ENCODE measurements around the gene LIN7C. TPM values are rescaled to one million over a fixed set of nuclear protein-coding genes. Genes with fewer than 3 reads are reported as not detected.
A peak's percentile ranks its signal among the peaks of the same experiment; 100 is the strongest.
"Not testable (repeated sequence)": the region's sequence is repeated elsewhere in the genome, so short reads cannot be mapped to it uniquely, and the experiment has no call there.

The LIN7C gene
- total and polyA plus RNA-seq, 2 donors: 12.4 to 14.2 TPM

DNA sequence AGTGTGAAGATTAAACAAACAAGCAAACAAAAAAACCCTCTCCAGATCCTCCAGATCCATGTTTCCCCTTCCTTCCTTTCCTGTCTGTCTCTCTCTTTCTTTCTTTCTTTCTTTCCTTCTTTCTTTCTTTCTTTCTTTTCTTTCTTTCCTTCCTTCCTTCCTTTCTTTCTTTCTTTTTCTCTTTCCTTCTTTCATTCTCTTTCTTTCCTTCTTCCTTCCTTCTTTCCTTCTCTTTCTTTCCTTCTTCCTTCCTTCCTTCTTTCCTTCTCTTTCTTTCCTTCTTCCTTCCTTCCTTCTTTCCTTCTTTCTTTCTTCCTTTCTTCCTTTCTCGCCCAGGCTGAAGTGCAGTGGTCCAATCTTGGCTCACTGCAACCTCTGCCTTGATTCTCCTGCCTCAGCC, 10.9 kb upstream of the LIN7C start:
- H3K4me3 ChIP-seq (ENCODE audit: low read length in 2 of 2); DNase-seq (ENCODE audit: low read depth in 6 of 9, low spot score in 9 of 9); H3K9me3 ChIP-seq (ENCODE audit: control insufficient read depth in 2 of 2, insufficient read depth in 1 of 2, low read length in 1 of 2); H3K27me3 ChIP-seq (ENCODE audit: control insufficient read depth in 2 of 2, insufficient read depth in 1 of 2, low read length in 1 of 2); H3K36me3 ChIP-seq (ENCODE audit: control insufficient read depth in 2 of 2, insufficient read depth in 2 of 2, low read length in 1 of 2); H3K27ac ChIP-seq (ENCODE audit: low read depth in 1 of 2, low read length in 1 of 2); H3K4me1 ChIP-seq (ENCODE audit: control insufficient read depth in 2 of 2, insufficient read depth in 2 of 2, low read length in 2 of 2): not testable (repeated sequence)
- WGBS: 100% methylated on average over 1 of the region's 1 CpG

DNA sequence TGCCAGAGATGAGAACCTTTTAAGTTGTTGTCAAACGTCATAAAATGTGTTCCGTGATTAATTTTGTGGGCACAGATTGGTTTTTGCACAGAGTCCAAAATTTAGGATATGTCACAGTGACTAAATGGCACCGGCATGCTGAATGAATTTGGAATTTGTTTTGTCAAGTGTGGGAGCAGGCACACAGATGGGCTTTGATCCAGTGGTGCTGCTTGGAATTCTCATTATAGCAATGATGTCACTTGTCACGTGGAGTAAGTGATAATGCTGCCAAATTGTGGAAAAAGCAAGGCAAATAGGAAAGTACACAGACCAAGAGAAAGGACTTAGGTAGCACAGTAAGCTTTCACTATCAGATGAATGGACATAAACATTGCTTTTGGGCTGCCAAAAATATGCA, 8.0 kb upstream of the LIN7C start:
- 95% methylated on average over 4 of the region's 4 CpGs for whole genome bisulfite sequencing
- H3K36me3 ChIP-seq (ENCODE audit: control insufficient read depth in 2 of 2, insufficient read depth in 2 of 2, low read length in 1 of 2): no peaks in the 10 kb centered on the region
- no peaks in the 10 kb centered on the region for H3K9me3 ChIP-seq (ENCODE audit: control insufficient read depth in 2 of 2, insufficient read depth in 1 of 2, low read length in 1 of 2)
- H3K4me1 ChIP-seq (ENCODE audit: control insufficient read depth in 2 of 2, insufficient read depth in 2 of 2, low read length in 2 of 2): no peaks in the 10 kb centered on the region
- no peak overlapping the region for H3K27ac ChIP-seq (ENCODE audit: low read depth in 1 of 2, low read length in 1 of 2)
- DNase-seq (ENCODE audit: low read depth in 6 of 9, low spot score in 9 of 9): no peak
- H3K4me3 ChIP-seq (ENCODE audit: low read length in 2 of 2): no peak overlapping the region
- no peaks in the 10 kb centered on the region for H3K27me3 ChIP-seq (ENCODE audit: control insufficient read depth in 2 of 2, insufficient read depth in 1 of 2, low read length in 1 of 2)

DNA sequence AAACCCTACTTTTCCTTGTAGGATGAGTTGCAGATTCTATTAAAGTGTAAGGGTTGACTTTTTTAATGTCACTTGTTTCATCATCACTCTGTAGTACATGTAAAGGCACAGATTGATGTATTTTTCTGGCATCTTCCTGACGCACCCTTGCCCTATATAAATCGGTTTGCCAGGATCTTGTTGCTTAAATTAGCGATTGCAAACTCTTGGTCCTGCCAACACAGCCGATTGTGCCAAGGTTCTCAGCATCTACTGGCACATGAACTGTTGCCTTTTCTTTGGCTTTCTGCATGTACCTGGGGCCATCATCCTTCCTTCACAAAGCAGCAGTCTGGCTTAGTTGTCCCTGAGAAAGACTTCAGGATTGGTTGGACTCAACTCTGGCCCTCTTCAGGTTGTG, 7.5 kb upstream of the LIN7C start:
- Histone ChIP-seq H3K4me1 (ENCODE audit: control insufficient read depth in 2 of 2, insufficient read depth in 2 of 2, low read length in 2 of 2) (no peaks in the 10 kb centered on the region), H3K9me3 (ENCODE audit: control insufficient read depth in 2 of 2, insufficient read depth in 1 of 2, low read length in 1 of 2) (no peaks in the 10 kb centered on the region), H3K27ac (ENCODE audit: low read depth in 1 of 2, low read length in 1 of 2) (no peak overlapping the region), H3K27me3 (ENCODE audit: control insufficient read depth in 2 of 2, insufficient read depth in 1 of 2, low read length in 1 of 2) (no peaks in the 10 kb centered on the region), H3K36me3 (ENCODE audit: control insufficient read depth in 2 of 2, insufficient read depth in 2 of 2, low read length in 1 of 2) (no peaks in the 10 kb centered on the region), H3K4me3 (ENCODE audit: low read length in 2 of 2) (no peak overlapping the region)
- DNase-seq (ENCODE audit: low read depth in 6 of 9, low spot score in 9 of 9): no peak
- WGBS: 98% methylated on average over 4 of the region's 4 CpGs

DNA sequence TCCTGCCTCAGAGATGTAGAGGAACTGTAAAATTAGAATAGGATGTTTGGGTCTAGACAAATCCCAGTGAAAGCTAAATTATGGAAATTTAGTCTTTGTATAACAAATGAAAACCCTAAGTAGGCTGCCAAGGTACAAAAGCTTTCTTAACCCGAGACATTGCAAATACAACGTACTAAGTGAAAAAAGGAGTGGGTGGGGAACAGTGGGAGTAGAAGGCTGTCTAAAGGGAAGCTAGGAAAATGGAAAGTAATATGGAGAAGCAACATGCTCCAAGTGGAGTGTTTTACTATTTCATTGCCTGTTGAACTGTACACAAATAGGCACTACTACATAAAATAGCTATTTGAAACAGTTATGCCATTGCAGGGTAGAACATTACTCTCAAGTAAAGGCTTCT, 6.8 kb upstream of the LIN7C start:
- H3K4me3 ChIP-seq (ENCODE audit: low read length in 2 of 2): no peak overlapping the region
- no peaks in the 10 kb centered on the region for H3K27me3 ChIP-seq (ENCODE audit: control insufficient read depth in 2 of 2, insufficient read depth in 1 of 2, low read length in 1 of 2)
- DNase-seq (ENCODE audit: low read depth in 6 of 9, low spot score in 9 of 9): no peak
- 93% methylated on average over 2 of the region's 2 CpGs for WGBS
- H3K36me3 ChIP-seq (ENCODE audit: control insufficient read depth in 2 of 2, insufficient read depth in 2 of 2, low read length in 1 of 2): no peaks in the 10 kb centered on the region
- no peaks in the 10 kb centered on the region for H3K4me1 ChIP-seq (ENCODE audit: control insufficient read depth in 2 of 2, insufficient read depth in 2 of 2, low read length in 2 of 2)
- H3K9me3 ChIP-seq (ENCODE audit: control insufficient read depth in 2 of 2, insufficient read depth in 1 of 2, low read length in 1 of 2): no peaks in the 10 kb centered on the region
- no peak overlapping the region for H3K27ac ChIP-seq (ENCODE audit: low read depth in 1 of 2, low read length in 1 of 2)

DNA sequence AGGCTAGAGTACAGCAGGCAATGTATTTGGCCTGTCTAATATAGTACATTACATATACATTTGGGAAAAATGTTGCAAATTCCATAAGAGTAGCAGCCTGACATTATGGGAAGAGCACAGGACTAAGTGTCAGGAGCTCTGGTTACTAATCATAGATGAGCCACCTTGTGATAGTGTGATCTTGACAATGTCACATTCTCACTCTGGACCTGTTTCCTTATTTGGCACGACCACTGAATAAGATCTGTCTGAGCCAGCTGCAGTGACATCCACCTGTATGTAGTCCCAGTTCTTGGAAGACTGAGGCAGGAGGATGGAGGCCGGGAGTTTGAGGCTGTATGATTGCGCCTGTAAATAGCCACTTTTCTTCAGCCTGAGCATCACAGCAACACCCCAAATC, 5.7 kb upstream of the LIN7C start:
- Histone ChIP-seq H3K27ac (ENCODE audit: low read depth in 1 of 2, low read length in 1 of 2) (no peak overlapping the region), H3K4me3 (ENCODE audit: low read length in 2 of 2) (no peak overlapping the region), H3K9me3 (ENCODE audit: control insufficient read depth in 2 of 2, insufficient read depth in 1 of 2, low read length in 1 of 2) (no peaks in the 10 kb centered on the region), H3K36me3 (ENCODE audit: control insufficient read depth in 2 of 2, insufficient read depth in 2 of 2, low read length in 1 of 2) (no peaks in the 10 kb centered on the region), H3K4me1 (ENCODE audit: control insufficient read depth in 2 of 2, insufficient read depth in 2 of 2, low read length in 2 of 2) (peaks cover 0 to 3% of the 10 kb centered on the region in 2 donors), H3K27me3 (ENCODE audit: control insufficient read depth in 2 of 2, insufficient read depth in 1 of 2, low read length in 1 of 2) (no peaks in the 10 kb centered on the region)
- 98% methylated on average over 3 of the region's 3 CpGs for WGBS
- DNase-seq (ENCODE audit: low read depth in 6 of 9, low spot score in 9 of 9): no peak

DNA sequence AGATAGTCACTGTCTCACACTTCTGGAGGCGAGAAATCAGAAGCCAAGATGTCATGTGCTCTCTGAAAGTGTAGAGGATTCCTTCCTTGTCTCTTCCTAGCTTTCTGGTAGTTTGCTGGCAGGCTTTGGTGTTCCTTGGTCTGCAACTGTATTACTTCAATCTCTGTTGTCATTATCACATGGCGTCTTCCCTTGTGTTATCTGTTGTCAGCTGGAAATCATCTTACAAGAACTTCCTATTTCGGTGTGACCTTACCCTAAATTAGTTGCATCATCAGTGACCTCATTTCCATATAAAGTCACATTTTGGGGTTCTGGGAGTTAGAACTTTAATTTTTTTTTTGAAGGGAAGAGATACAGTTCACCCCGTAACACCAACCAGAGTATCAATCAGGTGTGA, 3.3 kb upstream of the LIN7C start:
- H3K9me3 ChIP-seq (ENCODE audit: control insufficient read depth in 2 of 2, insufficient read depth in 1 of 2, low read length in 1 of 2): no peaks in the 10 kb centered on the region
- no peak overlapping the region for H3K27ac ChIP-seq (ENCODE audit: low read depth in 1 of 2, low read length in 1 of 2)
- DNase-seq (ENCODE audit: low read depth in 6 of 9, low spot score in 9 of 9): no peak
- no peak overlapping the region for H3K4me3 ChIP-seq (ENCODE audit: low read length in 2 of 2)
- peaks cover 9% of the 10 kb centered on the region in 2 donors for H3K4me1 ChIP-seq (ENCODE audit: control insufficient read depth in 2 of 2, insufficient read depth in 2 of 2, low read length in 2 of 2)
- 97% methylated on average over 4 of the region's 4 CpGs for WGBS
- no peaks in the 10 kb centered on the region for H3K36me3 ChIP-seq (ENCODE audit: control insufficient read depth in 2 of 2, insufficient read depth in 2 of 2, low read length in 1 of 2)
- H3K27me3 ChIP-seq (ENCODE audit: control insufficient read depth in 2 of 2, insufficient read depth in 1 of 2, low read length in 1 of 2): no peaks in the 10 kb centered on the region

DNA sequence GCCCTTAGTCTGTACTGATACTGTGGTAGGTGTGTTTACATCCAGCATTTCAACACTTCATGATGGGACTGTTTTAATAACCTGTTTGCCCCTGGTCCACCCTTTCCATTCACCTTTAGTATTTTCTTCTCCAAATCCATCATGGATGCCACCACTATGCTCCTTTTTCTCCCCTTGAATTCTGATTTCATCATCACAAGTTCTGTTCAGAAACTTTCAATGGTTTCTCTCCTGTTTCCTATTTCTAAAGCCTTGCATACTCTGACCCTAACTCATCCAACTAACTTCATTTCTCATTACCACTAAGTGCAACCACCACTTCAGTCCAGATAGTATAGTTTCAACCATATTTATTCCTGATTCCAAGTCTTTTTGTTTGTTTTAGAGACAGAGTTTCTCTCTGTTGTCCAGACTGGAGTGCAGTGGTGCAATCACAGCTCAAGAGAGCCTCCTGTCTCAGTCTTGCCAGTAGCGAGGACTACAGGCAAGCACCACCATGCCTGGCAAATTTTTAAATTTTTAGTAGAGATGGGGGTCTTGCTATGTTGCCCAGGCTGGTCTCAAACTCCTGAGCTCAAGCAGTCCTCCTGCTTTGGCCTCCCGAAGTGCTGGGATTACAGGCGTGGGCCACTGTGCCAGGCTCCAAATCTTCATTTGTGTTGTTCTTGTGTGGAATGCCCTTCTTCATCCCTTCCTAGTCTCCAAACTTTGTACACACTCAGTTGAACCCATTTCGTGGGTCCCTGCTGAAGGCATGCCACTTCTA, 1.2 kb upstream of the LIN7C start:
- Histone ChIP-seq H3K9me3 (ENCODE audit: control insufficient read depth in 2 of 2, insufficient read depth in 1 of 2, low read length in 1 of 2) (no peaks in the 10 kb centered on the region), H3K27ac (ENCODE audit: low read depth in 1 of 2, low read length in 1 of 2) (no peak overlapping the region), H3K27me3 (ENCODE audit: control insufficient read depth in 2 of 2, insufficient read depth in 1 of 2, low read length in 1 of 2) (no peaks in the 10 kb centered on the region), H3K4me1 (ENCODE audit: control insufficient read depth in 2 of 2, insufficient read depth in 2 of 2, low read length in 2 of 2) (peaks cover 9 to 11% of the 10 kb centered on the region in 2 donors), H3K4me3 (ENCODE audit: low read length in 2 of 2) (peak overlapping the region in 1 of 2 donors; percentile 93), H3K36me3 (ENCODE audit: control insufficient read depth in 2 of 2, insufficient read depth in 2 of 2, low read length in 1 of 2) (no peaks in the 10 kb centered on the region)
- 97% methylated on average over 4 of the region's 4 CpGs for WGBS
- no peak for DNase-seq (ENCODE audit: low read depth in 6 of 9, low spot score in 9 of 9)

DNA sequence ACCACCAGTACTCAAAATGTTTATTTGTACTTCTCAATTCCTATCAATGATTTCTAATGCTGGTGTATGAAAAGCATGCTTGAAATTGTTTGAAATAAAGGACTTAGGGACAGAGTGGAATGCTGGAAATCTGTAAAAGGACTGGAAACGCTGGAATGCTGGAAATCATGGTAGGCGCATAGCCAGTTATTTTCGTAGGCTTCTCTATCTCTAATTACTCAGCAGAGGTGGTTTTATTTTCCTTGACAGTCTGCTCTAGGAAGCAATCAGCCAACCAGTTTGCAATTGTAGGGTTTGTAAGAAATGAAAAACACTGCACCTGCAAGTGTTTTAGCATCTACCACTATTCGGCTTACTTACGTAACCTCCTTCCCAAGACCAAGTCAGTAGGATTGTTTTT, 788 bp downstream of the LIN7C start:
- peaks cover 9 to 11% of the 10 kb centered on the region in 2 donors for H3K4me1 ChIP-seq (ENCODE audit: control insufficient read depth in 2 of 2, insufficient read depth in 2 of 2, low read length in 2 of 2)
- WGBS: 18% methylated on average over 5 of the region's 5 CpGs

DNA sequence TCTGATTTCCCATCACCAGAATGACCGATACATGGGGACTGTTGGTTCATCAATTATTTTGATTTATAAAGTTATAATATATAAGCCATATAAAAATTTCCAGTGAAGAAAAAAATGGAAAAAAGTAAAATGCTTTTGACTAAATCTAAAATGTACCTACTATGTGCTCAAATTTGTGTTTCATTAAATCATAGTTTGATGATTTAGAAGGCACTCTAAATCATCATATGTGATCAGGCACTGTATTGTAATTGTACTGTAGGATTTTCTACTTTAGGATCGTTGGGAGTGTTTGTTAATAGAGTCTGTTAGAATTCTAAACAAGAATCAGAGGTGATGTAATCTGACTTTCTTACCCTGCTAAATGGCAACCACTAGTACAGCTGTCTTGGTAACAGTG, 2.4 kb downstream of the LIN7C start:
- 96% methylated on average over 2 of the region's 2 CpGs for WGBS

More for the DNA sequence above, 788 bp downstream of the LIN7C start:
- Histone ChIP-seq H3K4me3 (ENCODE audit: low read length in 2 of 2) (peak overlapping the region; percentile 78 to 93), H3K27ac (ENCODE audit: low read depth in 1 of 2, low read length in 1 of 2) (peak overlapping the region; percentile 98 to 99), H3K9me3 (ENCODE audit: control insufficient read depth in 2 of 2, insufficient read depth in 1 of 2, low read length in 1 of 2) (no peaks in the 10 kb centered on the region), H3K36me3 (ENCODE audit: control insufficient read depth in 2 of 2, insufficient read depth in 2 of 2, low read length in 1 of 2) (peaks cover 0 to 8% of the 10 kb centered on the region in 2 donors), H3K27me3 (ENCODE audit: control insufficient read depth in 2 of 2, insufficient read depth in 1 of 2, low read length in 1 of 2) (no peaks in the 10 kb centered on the region)
- DNase-seq (ENCODE audit: low read depth in 6 of 9, low spot score in 9 of 9): peak in 2 of 9 donors; percentile 6 to 33

More for the DNA sequence above, 2.4 kb downstream of the LIN7C start:
- Histone ChIP-seq H3K4me1 (ENCODE audit: control insufficient read depth in 2 of 2, insufficient read depth in 2 of 2, low read length in 2 of 2) (peaks cover 9 to 11% of the 10 kb centered on the region in 2 donors), H3K36me3 (ENCODE audit: control insufficient read depth in 2 of 2, insufficient read depth in 2 of 2, low read length in 1 of 2) (peaks cover 0 to 21% of the 10 kb centered on the region in 2 donors), H3K4me3 (ENCODE audit: low read length in 2 of 2) (no peak overlapping the region), H3K9me3 (ENCODE audit: control insufficient read depth in 2 of 2, insufficient read depth in 1 of 2, low read length in 1 of 2) (no peaks in the 10 kb centered on the region), H3K27me3 (ENCODE audit: control insufficient read depth in 2 of 2, insufficient read depth in 1 of 2, low read length in 1 of 2) (no peaks in the 10 kb centered on the region), H3K27ac (ENCODE audit: low read depth in 1 of 2, low read length in 1 of 2) (no peak overlapping the region)
- DNase-seq (ENCODE audit: low read depth in 6 of 9, low spot score in 9 of 9): no peak

Measured in thymus (tissue), 11 donors.